Kidney epithelial cell (primary cell): ENCODE measurements around the gene ALG9. TPM values are rescaled to one million over a fixed set of nuclear protein-coding genes. Genes with fewer than 3 reads are reported as not detected.

Experiments used
- DNase-seq: peaks from one replicate; pipeline ENCODE4 v3.0.0-alpha.2; 2010; ENCODE audit warnings: low read depth
- H3K27me3 ChIP-seq: 2 replicates; pipeline ENCODE4 v1.6.0; 2011; ENCODE audit warnings: low read length; ENCODE audit not compliant: control insufficient read depth, insufficient read depth
- H3K36me3 ChIP-seq: 2 replicates; pipeline ENCODE4 v1.5.1; 2011; ENCODE audit warnings: low read length; ENCODE audit not compliant: control insufficient read depth, insufficient read depth
- H3K4me3 ChIP-seq: 2 replicates; pipeline ENCODE4 v1.5.1; 2011; ENCODE audit warnings: low read depth, mild to moderate bottlenecking, control low read depth, low read length
- total RNA-seq: library from RNA; depleted of rRNA; stranded (reverse); fragments of >200 nt; gene quantifications from 2 replicates; pipeline ENCODE4 v1.2.3, GENCODE V29; 2015
- TF ChIP-seq, protein P1 (sequence below): IDR thresholded peaks from 2 replicates; pipeline ENCODE4 v1.5.1; 2011; ENCODE audit warnings: mild to moderate bottlenecking, moderate library complexity, low read length, control low read depth, inconsistent platforms; ENCODE audit not compliant: insufficient read depth, poor library complexity, severe bottlenecking

ALG9 gene
- total RNA-seq, 1 donor from 2014 or later, result 33.8 TPM

DNA sequence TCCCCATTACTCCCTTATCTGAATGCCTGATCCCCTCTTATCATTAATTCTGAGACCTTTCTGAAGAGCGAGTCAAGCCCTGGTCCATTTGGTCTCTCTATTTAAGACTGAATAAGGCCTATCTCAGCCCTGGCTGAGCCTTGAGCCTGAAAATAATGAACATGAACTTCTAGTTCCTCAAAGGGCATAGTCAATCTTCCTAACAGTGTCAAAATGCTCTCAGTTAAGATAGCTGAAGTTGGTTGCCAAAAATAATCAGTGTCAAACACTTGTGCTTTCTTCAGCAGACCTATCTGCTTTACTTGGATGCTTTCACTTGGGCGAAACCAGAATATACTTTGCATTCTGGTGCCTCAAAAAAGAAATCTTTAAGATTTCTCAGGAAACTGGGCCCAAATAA is 62.5 kb downstream of the ALG9 start:
- Histone ChIP-seq H3K36me3 (no peaks in the 10 kb centered on the region), H3K4me3 (no peak overlapping the region), H3K27me3 (no peaks in the 10 kb centered on the region)
- TF ChIP-seq, protein P1, sequence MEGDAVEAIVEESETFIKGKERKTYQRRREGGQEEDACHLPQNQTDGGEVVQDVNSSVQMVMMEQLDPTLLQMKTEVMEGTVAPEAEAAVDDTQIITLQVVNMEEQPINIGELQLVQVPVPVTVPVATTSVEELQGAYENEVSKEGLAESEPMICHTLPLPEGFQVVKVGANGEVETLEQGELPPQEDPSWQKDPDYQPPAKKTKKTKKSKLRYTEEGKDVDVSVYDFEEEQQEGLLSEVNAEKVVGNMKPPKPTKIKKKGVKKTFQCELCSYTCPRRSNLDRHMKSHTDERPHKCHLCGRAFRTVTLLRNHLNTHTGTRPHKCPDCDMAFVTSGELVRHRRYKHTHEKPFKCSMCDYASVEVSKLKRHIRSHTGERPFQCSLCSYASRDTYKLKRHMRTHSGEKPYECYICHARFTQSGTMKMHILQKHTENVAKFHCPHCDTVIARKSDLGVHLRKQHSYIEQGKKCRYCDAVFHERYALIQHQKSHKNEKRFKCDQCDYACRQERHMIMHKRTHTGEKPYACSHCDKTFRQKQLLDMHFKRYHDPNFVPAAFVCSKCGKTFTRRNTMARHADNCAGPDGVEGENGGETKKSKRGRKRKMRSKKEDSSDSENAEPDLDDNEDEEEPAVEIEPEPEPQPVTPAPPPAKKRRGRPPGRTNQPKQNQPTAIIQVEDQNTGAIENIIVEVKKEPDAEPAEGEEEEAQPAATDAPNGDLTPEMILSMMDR, result no peak
- DNase-seq, result no peak

DNA sequence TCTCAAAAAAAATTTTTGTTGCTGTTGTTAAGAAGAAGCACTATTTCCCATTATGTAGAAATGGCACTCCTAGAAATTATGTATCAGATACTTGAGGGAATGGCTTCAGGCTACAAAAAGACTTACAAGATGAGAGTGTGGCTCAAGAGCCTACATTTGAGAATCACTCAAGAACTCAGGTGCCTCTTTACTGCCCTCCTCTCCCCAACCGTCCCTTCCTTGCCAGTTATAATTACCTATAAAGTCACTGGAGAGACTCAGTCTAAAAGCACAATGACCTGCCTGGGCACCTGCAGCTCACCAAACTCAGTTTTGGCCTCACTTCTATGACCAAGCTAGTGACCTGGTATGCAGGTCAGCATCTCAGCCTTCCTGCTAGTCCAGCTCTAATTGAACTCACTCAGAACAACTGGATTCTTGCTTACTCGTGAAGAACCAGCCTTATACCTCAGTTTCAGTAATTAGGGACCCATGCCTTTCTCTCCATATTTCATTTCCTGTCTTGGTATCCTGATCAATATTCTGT is 63.3 kb downstream of the ALG9 start:
- no peaks in the 10 kb centered on the region for H3K27me3 ChIP-seq
- DNase-seq, result no peak
- no peaks in the 10 kb centered on the region for H3K36me3 ChIP-seq
- no peak overlapping the region for H3K4me3 ChIP-seq
- TF ChIP-seq, protein P1, result no peak

DNA sequence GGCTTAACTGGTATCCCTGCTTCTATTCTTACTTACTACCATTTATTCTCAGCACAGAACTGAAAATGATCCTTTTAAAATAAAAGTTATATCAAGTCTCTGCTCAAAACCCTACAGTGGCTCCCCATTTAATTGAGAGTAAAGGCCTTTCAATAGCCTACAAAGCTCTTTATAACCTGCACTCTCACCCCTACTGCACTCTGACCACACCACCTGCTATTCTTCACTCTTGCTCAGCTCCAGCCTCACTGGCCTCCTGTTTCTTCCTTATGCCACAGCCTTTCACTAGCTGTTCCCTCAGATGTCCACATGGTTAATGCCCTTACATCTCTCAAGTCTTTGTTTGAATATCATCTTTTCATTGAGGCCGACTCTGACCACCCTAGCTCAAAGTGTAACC is 64.3 kb downstream of the ALG9 start:
- Histone ChIP-seq H3K4me3 (no peak overlapping the region), H3K36me3 (no peaks in the 10 kb centered on the region), H3K27me3 (no peaks in the 10 kb centered on the region)
- no peak for DNase-seq
- TF ChIP-seq, protein P1, result no peak

DNA sequence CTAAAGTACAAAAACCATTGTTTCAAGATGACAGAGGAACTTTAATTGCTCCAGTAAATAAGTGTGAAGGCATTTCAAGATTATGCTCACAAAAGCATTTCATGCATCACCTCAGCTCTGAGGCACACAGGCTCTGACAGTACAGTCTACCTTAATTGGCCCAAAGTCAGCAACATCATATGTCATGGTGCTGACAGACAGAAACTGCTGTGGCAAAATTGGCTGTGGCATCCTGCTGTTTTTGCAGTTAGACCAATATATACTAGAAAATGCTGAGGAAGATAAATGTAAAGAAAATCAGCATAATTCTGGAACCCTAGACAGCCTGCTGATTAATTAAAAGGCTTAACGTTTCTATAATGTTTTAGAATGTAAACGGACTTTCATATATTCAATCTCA is 70.2 kb downstream of the ALG9 start:
- Histone ChIP-seq H3K36me3 (no peaks in the 10 kb centered on the region), H3K27me3 (no peaks in the 10 kb centered on the region), H3K4me3 (no peak overlapping the region)
- DNase-seq, result no peak
- TF ChIP-seq, protein P1, result no peak

DNA sequence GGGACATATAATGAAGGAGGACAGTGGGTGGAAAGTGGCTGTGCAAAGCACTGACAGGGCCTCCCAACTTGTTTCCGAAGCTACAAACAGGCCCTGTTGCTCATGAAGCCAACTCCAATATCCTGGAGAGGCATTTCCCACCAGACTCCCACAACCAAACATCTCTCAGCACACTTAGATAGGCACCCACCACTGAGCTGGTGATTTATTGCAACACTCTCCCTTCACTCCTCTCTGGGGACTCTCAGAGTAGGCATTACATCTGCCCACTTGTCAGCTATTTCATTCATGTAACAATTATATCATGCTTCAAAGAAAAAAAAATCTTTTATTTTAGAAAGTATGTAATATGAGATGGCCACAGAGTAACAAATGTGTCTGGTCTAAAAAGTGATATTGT is 73.1 kb downstream of the ALG9 start:
- Histone ChIP-seq H3K4me3 (no peak overlapping the region), H3K27me3 (no peaks in the 10 kb centered on the region), H3K36me3 (no peaks in the 10 kb centered on the region)
- TF ChIP-seq, protein P1, result no peak
- no peak for DNase-seq

DNA sequence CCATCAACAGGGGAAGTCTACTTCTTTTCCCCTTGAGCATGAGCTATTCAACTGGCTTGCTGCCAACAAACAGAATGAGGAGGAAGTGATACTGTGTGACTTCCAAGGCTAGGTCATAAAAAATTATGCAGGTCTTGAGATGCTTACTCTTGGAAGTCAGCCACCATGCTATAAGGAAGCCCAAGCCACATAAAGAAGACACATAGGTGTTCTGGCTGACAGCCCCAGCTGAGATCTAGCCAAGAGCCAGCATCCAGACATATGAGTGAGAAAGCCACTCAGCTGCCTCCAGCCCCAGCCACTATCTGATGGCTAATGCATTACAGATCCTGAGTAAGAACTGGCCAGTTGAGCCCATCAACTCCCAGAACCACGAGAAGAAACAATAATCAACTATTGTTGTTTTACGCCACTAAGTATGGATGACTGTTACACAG is 74.2 kb downstream of the ALG9 start:
- DNase-seq, result peak; percentile 25
- H3K27me3 ChIP-seq, result no peaks in the 10 kb centered on the region
- TF ChIP-seq, protein P1, result no peak
- H3K36me3 ChIP-seq, result no peaks in the 10 kb centered on the region
- H3K4me3 ChIP-seq, result no peak overlapping the region
